Panc1 (cell line): Measurements from ENCODE around the gene SLC2A5. TPM values are rescaled to one million over a fixed set of nuclear protein-coding genes. Genes with fewer than 3 reads are reported as not detected.

Experiments
- ATAC-seq: fragments of 200-7000 bp; cut with Tn5 transposase; 2 replicates; pipeline ENCODE4 v1.9.1; 2020; ENCODE audit warnings: mild to moderate bottlenecking, moderate library complexity
- BruUV-seq: library from RNA; stranded (reverse); fragments of 400-500 nt; replicated peaks from 2 replicates; lab custom pipeline; 2021; lab: Mats Ljungman, UMichigan
- CTCF ChIA-PET: fragments of 300-600 bp; sonication (Branson Sonifier 250); formaldehyde crosslinking; loops from one replicate; lab custom pipeline; 2022; ENCODE audit warnings: antibody characterized with exemption; lab: Charles Lee
- POLR2A ChIA-PET: fragments of 300-600 bp; sonication (Branson Sonifier 250); formaldehyde crosslinking; loops from one replicate; lab custom pipeline; 2022; ENCODE audit warnings: antibody characterized with exemption; lab: Charles Lee
- DNase-seq: peaks from one replicate; pipeline ENCODE4 v3.0.0-alpha.2; 2010; ENCODE audit warnings: low read depth, low spot score
- H3K27ac ChIP-seq: 2 replicates; pipeline ENCODE4 v1.5.1; 2011; ENCODE audit warnings: mild to moderate bottlenecking, low read length, inconsistent platforms
- H3K27me3 ChIP-seq: fragments of 200-500 bp; sonication (Bioruptor generic); 2 replicates; pipeline ENCODE4 v1.6.0; 2014; ENCODE audit warnings: low read length, inconsistent platforms; ENCODE audit not compliant: control insufficient read depth, insufficient read depth
- H3K36me3 ChIP-seq: fragments of 200-500 bp; sonication (Bioruptor generic); 2 replicates; pipeline ENCODE4 v1.5.1; 2014; ENCODE audit warnings: inconsistent platforms, mild to moderate bottlenecking, low read length, moderate library complexity; ENCODE audit not compliant: control insufficient read depth, insufficient read depth
- H3K4me1 ChIP-seq: 2 replicates; pipeline ENCODE4 v1.5.1; 2011; ENCODE audit warnings: inconsistent platforms, mild to moderate bottlenecking, low read length, moderate library complexity; ENCODE audit not compliant: control insufficient read depth, insufficient read depth
- H3K4me3 ChIP-seq, 2 experiments: 2 replicates each; pipeline ENCODE4 v1.5.1; 2011 to 2012; ENCODE audit warnings: low read depth in 2 of 2, low read length in 2 of 2, mild to moderate bottlenecking in 2 of 2, inconsistent platforms in 1 of 2, moderate library complexity in 1 of 2
- H3K9me3 ChIP-seq: fragments of 200-500 bp; sonication (Bioruptor generic); 2 replicates; pipeline ENCODE4 v1.5.1; 2014; ENCODE audit warnings: low read depth, mild to moderate bottlenecking, inconsistent platforms, low read length, moderate library complexity; ENCODE audit not compliant: control insufficient read depth, insufficient read depth
- POLR2AphosphoS5 ChIP-seq: IDR thresholded peaks from 2 replicates; pipeline ENCODE4 v1.6.1; 2012; ENCODE audit warnings: mild to moderate bottlenecking, low read depth, low read length, moderate library complexity
- SIN3A ChIP-seq: IDR thresholded peaks from 2 replicates; pipeline ENCODE4 v1.6.1; 2012; ENCODE audit warnings: low read depth, mild to moderate bottlenecking, low read length, moderate library complexity, borderline replicate concordance; ENCODE audit not compliant: insufficient read depth
- TCF7L2 ChIP-seq: IDR thresholded peaks from 2 replicates; pipeline ENCODE4 v1.6.1; 2011; ENCODE audit warnings: mild to moderate bottlenecking, low read depth, low read length, inconsistent platforms
- in situ Hi-C: cut with HindIII; loops from 2 replicates; pipeline ENCODE4 v1.10.0; 2016; ENCODE audit warnings: low sequenced_read_pairs, low pct_unique_long_range_greater_than_20kb
- intact Hi-C: fragments of 100-400 bp; cut with micrococcal nuclease; formaldehyde crosslinking; loops from one replicate; pipeline ENCODE4 v1.10.0; 2022; ENCODE audit not compliant: unreplicated experiment
- total RNA-seq: library from RNA; stranded (reverse); gene quantifications from one replicate; pipeline ENCODE4 v1.2.1, GENCODE V29; 2021; ENCODE audit not compliant: unreplicated experiment
- TF ChIP-seq, protein P1 (sequence below): fragments of 450-650 bp; IDR thresholded peaks from 2 replicates; pipeline ENCODE4 v1.5.1; 2017; ENCODE audit warnings: mild to moderate bottlenecking
- TF ChIP-seq, protein P2 (sequence below), 2 experiments: IDR thresholded peaks; 2 replicates each; pipeline ENCODE4 v1.6.1; 2011 to 2012; ENCODE audit warnings: low read depth in 2 of 2, control low read depth in 1 of 2, low read length in 1 of 2, mild to moderate bottlenecking in 1 of 2, moderate library complexity in 1 of 2; ENCODE audit not compliant: insufficient read depth in 1 of 2

Gene SLC2A5
- total RNA-seq, 1 experiment from 2014 or later, result 0.26 TPM

DNA sequence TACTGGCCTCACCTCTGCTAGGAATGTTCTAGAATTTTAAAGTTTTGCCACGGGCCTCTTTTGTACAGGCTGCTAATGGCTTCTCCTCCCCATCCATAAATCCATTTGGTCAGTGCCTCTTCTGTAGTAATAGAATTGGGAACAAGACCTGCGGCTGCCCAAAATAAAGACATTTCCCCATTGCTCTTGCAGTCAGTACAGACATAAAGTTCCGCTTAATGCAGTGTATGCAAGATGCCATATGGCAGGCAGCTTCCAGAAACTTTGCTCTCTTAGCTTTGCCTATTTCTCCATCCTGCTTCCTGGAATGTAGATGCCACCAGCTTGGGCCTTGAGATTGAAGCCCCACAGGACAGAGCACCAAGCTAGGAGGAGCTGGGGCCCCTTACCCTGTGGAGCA, 3.7 kb upstream of the SLC2A5 start:
- Histone ChIP-seq H3K36me3 (no peaks in the 10 kb centered on the region), H3K9me3 (no peaks in the 10 kb centered on the region), H3K4me1 (no peaks in the 10 kb centered on the region), H3K27me3 (no peaks in the 10 kb centered on the region), H3K27ac (no peak overlapping the region), H3K4me3 (no peak overlapping the region)
- TF ChIP-seq TCF7L2 (no peak), POLR2AphosphoS5 (no peak), SIN3A (no peak)
- TF ChIP-seq, protein P1, sequence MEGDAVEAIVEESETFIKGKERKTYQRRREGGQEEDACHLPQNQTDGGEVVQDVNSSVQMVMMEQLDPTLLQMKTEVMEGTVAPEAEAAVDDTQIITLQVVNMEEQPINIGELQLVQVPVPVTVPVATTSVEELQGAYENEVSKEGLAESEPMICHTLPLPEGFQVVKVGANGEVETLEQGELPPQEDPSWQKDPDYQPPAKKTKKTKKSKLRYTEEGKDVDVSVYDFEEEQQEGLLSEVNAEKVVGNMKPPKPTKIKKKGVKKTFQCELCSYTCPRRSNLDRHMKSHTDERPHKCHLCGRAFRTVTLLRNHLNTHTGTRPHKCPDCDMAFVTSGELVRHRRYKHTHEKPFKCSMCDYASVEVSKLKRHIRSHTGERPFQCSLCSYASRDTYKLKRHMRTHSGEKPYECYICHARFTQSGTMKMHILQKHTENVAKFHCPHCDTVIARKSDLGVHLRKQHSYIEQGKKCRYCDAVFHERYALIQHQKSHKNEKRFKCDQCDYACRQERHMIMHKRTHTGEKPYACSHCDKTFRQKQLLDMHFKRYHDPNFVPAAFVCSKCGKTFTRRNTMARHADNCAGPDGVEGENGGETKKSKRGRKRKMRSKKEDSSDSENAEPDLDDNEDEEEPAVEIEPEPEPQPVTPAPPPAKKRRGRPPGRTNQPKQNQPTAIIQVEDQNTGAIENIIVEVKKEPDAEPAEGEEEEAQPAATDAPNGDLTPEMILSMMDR, result no peak
- TF ChIP-seq, protein P2, sequence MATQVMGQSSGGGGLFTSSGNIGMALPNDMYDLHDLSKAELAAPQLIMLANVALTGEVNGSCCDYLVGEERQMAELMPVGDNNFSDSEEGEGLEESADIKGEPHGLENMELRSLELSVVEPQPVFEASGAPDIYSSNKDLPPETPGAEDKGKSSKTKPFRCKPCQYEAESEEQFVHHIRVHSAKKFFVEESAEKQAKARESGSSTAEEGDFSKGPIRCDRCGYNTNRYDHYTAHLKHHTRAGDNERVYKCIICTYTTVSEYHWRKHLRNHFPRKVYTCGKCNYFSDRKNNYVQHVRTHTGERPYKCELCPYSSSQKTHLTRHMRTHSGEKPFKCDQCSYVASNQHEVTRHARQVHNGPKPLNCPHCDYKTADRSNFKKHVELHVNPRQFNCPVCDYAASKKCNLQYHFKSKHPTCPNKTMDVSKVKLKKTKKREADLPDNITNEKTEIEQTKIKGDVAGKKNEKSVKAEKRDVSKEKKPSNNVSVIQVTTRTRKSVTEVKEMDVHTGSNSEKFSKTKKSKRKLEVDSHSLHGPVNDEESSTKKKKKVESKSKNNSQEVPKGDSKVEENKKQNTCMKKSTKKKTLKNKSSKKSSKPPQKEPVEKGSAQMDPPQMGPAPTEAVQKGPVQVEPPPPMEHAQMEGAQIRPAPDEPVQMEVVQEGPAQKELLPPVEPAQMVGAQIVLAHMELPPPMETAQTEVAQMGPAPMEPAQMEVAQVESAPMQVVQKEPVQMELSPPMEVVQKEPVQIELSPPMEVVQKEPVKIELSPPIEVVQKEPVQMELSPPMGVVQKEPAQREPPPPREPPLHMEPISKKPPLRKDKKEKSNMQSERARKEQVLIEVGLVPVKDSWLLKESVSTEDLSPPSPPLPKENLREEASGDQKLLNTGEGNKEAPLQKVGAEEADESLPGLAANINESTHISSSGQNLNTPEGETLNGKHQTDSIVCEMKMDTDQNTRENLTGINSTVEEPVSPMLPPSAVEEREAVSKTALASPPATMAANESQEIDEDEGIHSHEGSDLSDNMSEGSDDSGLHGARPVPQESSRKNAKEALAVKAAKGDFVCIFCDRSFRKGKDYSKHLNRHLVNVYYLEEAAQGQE (IDR thresholded peaks at IDR 0.05; ENCODE audit: insufficient read depth in 1 of 2, low read depth in 2 of 2, low read length in 1 of 2), result no peak
- ChIA-PET POLR2A (interaction anchor here (0.6 kb wide), 1 partner anchor 203 kb away, joined by 5 read pairs; no protein-coding TSS in a partner anchor), CTCF (interaction anchor here (1.3 kb wide), 1 partner anchor 68 kb away, joined by 7 read pairs; no protein-coding TSS in a partner anchor)
- in situ Hi-C loops, result no loop called here
- no TSS peak for BruUV-seq
- ATAC-seq (no peak), DNase-seq (no peak)
- intact Hi-C loops, result no loop called here

DNA sequence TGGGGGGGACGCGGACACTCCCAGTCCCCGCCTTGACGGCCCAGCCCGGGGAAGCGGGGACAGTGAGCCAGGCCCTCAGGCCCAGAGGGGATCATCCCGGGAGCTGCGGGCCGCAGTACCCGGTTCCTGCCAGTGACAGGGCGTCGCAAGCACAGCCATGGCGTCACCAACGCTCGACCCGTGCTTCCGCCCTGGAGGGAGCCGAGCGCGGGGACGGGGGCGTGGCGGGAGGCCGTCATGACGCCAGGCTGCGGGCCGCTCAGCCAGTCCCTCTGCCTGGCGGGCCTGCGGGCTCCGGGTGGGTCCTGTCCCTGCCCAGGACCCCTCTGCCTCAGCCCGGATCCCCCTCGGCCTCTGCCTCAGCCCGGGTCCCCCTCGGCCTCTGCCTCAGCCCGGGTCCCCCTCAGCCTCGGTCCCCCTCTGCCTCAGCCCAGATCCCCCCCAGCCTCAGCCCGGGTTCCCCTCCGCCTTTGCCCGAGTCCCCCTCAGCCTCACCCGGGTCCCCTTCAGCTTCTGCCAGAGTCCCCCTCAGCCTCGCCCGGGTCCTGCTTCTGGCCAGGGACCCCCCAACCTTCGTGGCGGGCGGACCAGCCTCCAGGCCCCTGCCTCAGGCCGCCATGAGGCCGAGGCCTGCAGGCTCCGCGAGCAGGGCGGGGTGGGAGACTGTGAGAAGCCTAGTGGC, 2.3 kb upstream of the SLC2A5 start:
- BruUV-seq, result no TSS peak
- POLR2A ChIA-PET, result no interaction called here
- ATAC-seq (no peak), DNase-seq (no peak)
- H3K27ac ChIP-seq, result no peak overlapping the region
- intact Hi-C loops, result no loop called here
- no peaks in the 10 kb centered on the region for H3K9me3 ChIP-seq
- no peak overlapping the region for H3K4me3 ChIP-seq
- no peak for TF ChIP-seq SIN3A
- TF ChIP-seq, protein P1, result no peak
- TF ChIP-seq POLR2AphosphoS5, result no peak
- TF ChIP-seq, protein P2 (IDR thresholded peaks at IDR 0.05; ENCODE audit: insufficient read depth in 1 of 2, low read depth in 2 of 2, low read length in 1 of 2), result no peak
- no peak for TF ChIP-seq TCF7L2
- no peaks in the 10 kb centered on the region for H3K36me3 ChIP-seq
- CTCF ChIA-PET, result no interaction called here
- no peaks in the 10 kb centered on the region for H3K4me1 ChIP-seq
- in situ Hi-C loops, result no loop called here
- no peaks in the 10 kb centered on the region for H3K27me3 ChIP-seq
